ENCODE results near the gene FAM131B.

DNA sequence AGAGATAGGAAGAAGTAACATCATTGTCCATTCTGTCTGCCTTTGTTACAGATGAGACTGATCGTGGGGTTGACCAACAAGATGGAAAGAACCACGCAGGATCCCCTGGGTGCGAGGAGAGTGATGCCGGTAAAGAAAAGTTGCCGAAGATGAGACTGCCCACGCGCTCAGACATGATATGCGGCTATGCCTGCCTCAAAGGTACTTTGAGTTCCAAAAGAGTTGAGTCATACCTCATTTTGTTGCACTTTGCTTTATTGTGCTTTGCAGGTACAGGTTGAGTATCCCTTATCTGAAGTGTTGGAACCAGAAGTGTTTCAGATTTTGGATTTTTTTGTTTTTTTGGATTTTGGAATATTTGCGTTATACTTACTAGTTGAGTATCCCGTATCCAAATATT, 58.8 kb downstream of the FAM131B start:
- TF ChIP-seq, protein P1, sequence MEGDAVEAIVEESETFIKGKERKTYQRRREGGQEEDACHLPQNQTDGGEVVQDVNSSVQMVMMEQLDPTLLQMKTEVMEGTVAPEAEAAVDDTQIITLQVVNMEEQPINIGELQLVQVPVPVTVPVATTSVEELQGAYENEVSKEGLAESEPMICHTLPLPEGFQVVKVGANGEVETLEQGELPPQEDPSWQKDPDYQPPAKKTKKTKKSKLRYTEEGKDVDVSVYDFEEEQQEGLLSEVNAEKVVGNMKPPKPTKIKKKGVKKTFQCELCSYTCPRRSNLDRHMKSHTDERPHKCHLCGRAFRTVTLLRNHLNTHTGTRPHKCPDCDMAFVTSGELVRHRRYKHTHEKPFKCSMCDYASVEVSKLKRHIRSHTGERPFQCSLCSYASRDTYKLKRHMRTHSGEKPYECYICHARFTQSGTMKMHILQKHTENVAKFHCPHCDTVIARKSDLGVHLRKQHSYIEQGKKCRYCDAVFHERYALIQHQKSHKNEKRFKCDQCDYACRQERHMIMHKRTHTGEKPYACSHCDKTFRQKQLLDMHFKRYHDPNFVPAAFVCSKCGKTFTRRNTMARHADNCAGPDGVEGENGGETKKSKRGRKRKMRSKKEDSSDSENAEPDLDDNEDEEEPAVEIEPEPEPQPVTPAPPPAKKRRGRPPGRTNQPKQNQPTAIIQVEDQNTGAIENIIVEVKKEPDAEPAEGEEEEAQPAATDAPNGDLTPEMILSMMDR (conservative IDR thresholded peaks at IDR 0.05 in 1 of 2, IDR thresholded peaks at IDR 0.05 in 1 of 2; ENCODE audit: extremely low read depth in 1 of 2, insufficient read depth in 1 of 2, low read depth in 1 of 2, low read length in 2 of 2) = no peak
- no peak for TF ChIP-seq EZH2 (IDR thresholded peaks at IDR 0.05; ENCODE audit: borderline replicate concordance, low read length)

All from mammary epithelial cell (primary cell).